ENCODE data around the gene KCNIP1.

KCNIP1 gene

GRCh38 chr5:170782438-170782837, 278.6 kb downstream of the KCNIP1 start:
- H3K9me3 ChIP-seq (ENCODE audit: low read length) = no peaks in the 10 kb centered on the region

GRCh38 chr5:170783498-170784247, 279.9 kb downstream of the KCNIP1 start, which contains the start of gene GABRP:
TSS of gene GABRP (plus strand) at chr5:170783725. CDS start at chr5:170788616, 4,891 bp downstream.
- H3K4me1 ChIP-seq (ENCODE audit: insufficient read depth, low read length, severe bottlenecking) = no peaks in the 10 kb centered on the region
- no peaks in the 10 kb centered on the region for H3K36me3 ChIP-seq (ENCODE audit: insufficient read depth, low read length)
- H4K20me1 ChIP-seq (ENCODE audit: insufficient read depth, low read length) = no peaks in the 10 kb centered on the region
- peaks cover 4% of the 10 kb centered on the region; the same call in 1 of the 2 replicates for H3K27me3 ChIP-seq (ENCODE audit: insufficient read depth, low read length)
- H3K9ac ChIP-seq (ENCODE audit: low read length) = no peak within 1 kb of the TSS
- H3K79me2 ChIP-seq (ENCODE audit: insufficient read depth, low read length) = no peaks in the 10 kb centered on the region
- no peak within 1 kb of the TSS for H3K4me3 ChIP-seq (ENCODE audit: low read depth, low read length, poor library complexity, severe bottlenecking)
- H2AFZ ChIP-seq (ENCODE audit: low read length) = no peak within 1 kb of the TSS
- H3F3A ChIP-seq (ENCODE audit: insufficient read depth, low read length) = no peaks in the 10 kb centered on the region
- no peak within 1 kb of the TSS for H3K27ac ChIP-seq (ENCODE audit: low read depth, low read length, poor library complexity, severe bottlenecking)
- no peak within 1 kb of the TSS for H3K4me2 ChIP-seq (ENCODE audit: low read length)
- no peaks in the 10 kb centered on the region for H3K9me2 ChIP-seq (ENCODE audit: low read depth, low read length)
- TF ChIP-seq EZH2 (IDR thresholded peaks at IDR 0.05; ENCODE audit: borderline replicate concordance, low read length) (no peak), CTCF (IDR thresholded peaks at IDR 0.05; ENCODE audit: low read length) (no peak)
- no peaks in the 10 kb centered on the region for H3K9me3 ChIP-seq (ENCODE audit: low read length)

More at GRCh38 chr5:170782438-170782837, 278.6 kb downstream of the KCNIP1 start:
- Histone ChIP-seq H3K4me1 (ENCODE audit: insufficient read depth, low read length, severe bottlenecking) (no peaks in the 10 kb centered on the region), H3K79me2 (ENCODE audit: insufficient read depth, low read length) (no peaks in the 10 kb centered on the region), H3K4me2 (ENCODE audit: low read length) (no peak overlapping the region), H3K36me3 (ENCODE audit: insufficient read depth, low read length) (no peaks in the 10 kb centered on the region), H3K9me2 (ENCODE audit: low read depth, low read length) (no peaks in the 10 kb centered on the region), H3K9ac (ENCODE audit: low read length) (no peak overlapping the region), H3F3A (ENCODE audit: insufficient read depth, low read length) (no peaks in the 10 kb centered on the region), H3K27me3 (ENCODE audit: insufficient read depth, low read length) (peaks cover 4% of the 10 kb centered on the region; the same call in 1 of the 2 replicates), H3K4me3 (ENCODE audit: low read depth, low read length, poor library complexity, severe bottlenecking) (no peak overlapping the region), H2AFZ (ENCODE audit: low read length) (no peak overlapping the region), H4K20me1 (ENCODE audit: insufficient read depth, low read length) (no peaks in the 10 kb centered on the region), H3K27ac (ENCODE audit: low read depth, low read length, poor library complexity, severe bottlenecking) (no peak overlapping the region)
- TF ChIP-seq EZH2 (IDR thresholded peaks at IDR 0.05; ENCODE audit: borderline replicate concordance, low read length) = no peak
- TF ChIP-seq CTCF (IDR thresholded peaks at IDR 0.05; ENCODE audit: low read length) = no peak

GRCh38 chr5:170785416-170785815, 281.6 kb downstream of the KCNIP1 start:
- Histone ChIP-seq H3K79me2 (ENCODE audit: insufficient read depth, low read length) (no peaks in the 10 kb centered on the region), H2AFZ (ENCODE audit: low read length) (no peak overlapping the region), H3K27ac (ENCODE audit: low read depth, low read length, poor library complexity, severe bottlenecking) (no peak overlapping the region), H3K4me1 (ENCODE audit: insufficient read depth, low read length, severe bottlenecking) (no peaks in the 10 kb centered on the region), H3K4me3 (ENCODE audit: low read depth, low read length, poor library complexity, severe bottlenecking) (no peak overlapping the region), H3K9me2 (ENCODE audit: low read depth, low read length) (no peaks in the 10 kb centered on the region), H3K27me3 (ENCODE audit: insufficient read depth, low read length) (peaks cover 4% of the 10 kb centered on the region; the same call in 1 of the 2 replicates), H3K36me3 (ENCODE audit: insufficient read depth, low read length) (no peaks in the 10 kb centered on the region), H3K9ac (ENCODE audit: low read length) (no peak overlapping the region), H3K4me2 (ENCODE audit: low read length) (no peak overlapping the region), H3K9me3 (ENCODE audit: low read length) (no peaks in the 10 kb centered on the region), H4K20me1 (ENCODE audit: insufficient read depth, low read length) (no peaks in the 10 kb centered on the region), H3F3A (ENCODE audit: insufficient read depth, low read length) (no peaks in the 10 kb centered on the region)
- TF ChIP-seq EZH2 (IDR thresholded peaks at IDR 0.05; ENCODE audit: borderline replicate concordance, low read length) = no peak
- TF ChIP-seq CTCF (IDR thresholded peaks at IDR 0.05; ENCODE audit: low read length) = no peak
